ENCODE data around the gene SLC1A7.

Gene SLC1A7

DNA sequence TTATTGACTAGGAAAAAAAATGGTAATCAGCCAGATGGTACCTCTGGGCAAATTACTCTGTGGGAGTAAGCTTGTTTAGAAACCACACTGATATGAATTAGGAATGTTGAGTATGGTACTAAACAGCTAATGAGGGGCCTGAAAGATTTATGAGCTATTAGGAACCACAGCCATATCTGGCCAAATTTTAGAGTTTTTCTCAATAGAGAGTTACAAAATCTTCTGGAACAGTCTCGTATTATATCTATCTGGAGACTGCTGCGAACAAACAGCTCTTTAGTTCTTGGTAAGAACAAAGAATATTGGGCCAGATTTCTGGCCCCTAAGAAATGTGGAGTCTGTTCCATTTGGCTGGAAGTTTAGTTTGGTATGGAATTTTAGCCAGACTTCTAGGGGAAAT, 85.3 kb downstream of the SLC1A7 start:
- H3K79me2 ChIP-seq (ENCODE audit: insufficient read depth, low read length) = no peaks in the 10 kb centered on the region
- peaks cover 7% of the 10 kb centered on the region; the same call in 1 of the 2 replicates for H3K36me3 ChIP-seq (ENCODE audit: insufficient read depth, low read length)
- H3K9me3 ChIP-seq (ENCODE audit: insufficient read depth, low read depth, low read length) = no peaks in the 10 kb centered on the region
- no peaks in the 10 kb centered on the region for H3K4me1 ChIP-seq (ENCODE audit: insufficient read depth, low read length, poor library complexity, severe bottlenecking)
- no peaks in the 10 kb centered on the region for H3F3A ChIP-seq (ENCODE audit: low read depth)
- H3K4me2 ChIP-seq (ENCODE audit: low read depth, low read length, poor library complexity, severe bottlenecking) = no peak overlapping the region
- H3K4me3 ChIP-seq (ENCODE audit: low read length, poor library complexity, severe bottlenecking) = no peak overlapping the region
- no peaks in the 10 kb centered on the region for H4K20me1 ChIP-seq (ENCODE audit: insufficient read depth, low read length, poor library complexity, severe bottlenecking)
- TF ChIP-seq EZH2phosphoT487 (IDR thresholded peaks at IDR 0.05; ENCODE audit: borderline replicate concordance) = no peak
- TF ChIP-seq, protein P1, sequence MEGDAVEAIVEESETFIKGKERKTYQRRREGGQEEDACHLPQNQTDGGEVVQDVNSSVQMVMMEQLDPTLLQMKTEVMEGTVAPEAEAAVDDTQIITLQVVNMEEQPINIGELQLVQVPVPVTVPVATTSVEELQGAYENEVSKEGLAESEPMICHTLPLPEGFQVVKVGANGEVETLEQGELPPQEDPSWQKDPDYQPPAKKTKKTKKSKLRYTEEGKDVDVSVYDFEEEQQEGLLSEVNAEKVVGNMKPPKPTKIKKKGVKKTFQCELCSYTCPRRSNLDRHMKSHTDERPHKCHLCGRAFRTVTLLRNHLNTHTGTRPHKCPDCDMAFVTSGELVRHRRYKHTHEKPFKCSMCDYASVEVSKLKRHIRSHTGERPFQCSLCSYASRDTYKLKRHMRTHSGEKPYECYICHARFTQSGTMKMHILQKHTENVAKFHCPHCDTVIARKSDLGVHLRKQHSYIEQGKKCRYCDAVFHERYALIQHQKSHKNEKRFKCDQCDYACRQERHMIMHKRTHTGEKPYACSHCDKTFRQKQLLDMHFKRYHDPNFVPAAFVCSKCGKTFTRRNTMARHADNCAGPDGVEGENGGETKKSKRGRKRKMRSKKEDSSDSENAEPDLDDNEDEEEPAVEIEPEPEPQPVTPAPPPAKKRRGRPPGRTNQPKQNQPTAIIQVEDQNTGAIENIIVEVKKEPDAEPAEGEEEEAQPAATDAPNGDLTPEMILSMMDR (conservative IDR thresholded peaks at IDR 0.05; ENCODE audit: low read length) = no peak
- H3K27me3 ChIP-seq (ENCODE audit: insufficient read depth, low read length, poor library complexity, severe bottlenecking) = no peaks in the 10 kb centered on the region
- no peak overlapping the region for H3K9ac ChIP-seq (ENCODE audit: low read depth, low read length, poor library complexity, severe bottlenecking)
- H3K9me2 ChIP-seq (replicated peaks; ENCODE audit: low read depth, low read length) = no peaks in the 10 kb centered on the region
- no peak overlapping the region for H2AFZ ChIP-seq (ENCODE audit: low read length)

DNA sequence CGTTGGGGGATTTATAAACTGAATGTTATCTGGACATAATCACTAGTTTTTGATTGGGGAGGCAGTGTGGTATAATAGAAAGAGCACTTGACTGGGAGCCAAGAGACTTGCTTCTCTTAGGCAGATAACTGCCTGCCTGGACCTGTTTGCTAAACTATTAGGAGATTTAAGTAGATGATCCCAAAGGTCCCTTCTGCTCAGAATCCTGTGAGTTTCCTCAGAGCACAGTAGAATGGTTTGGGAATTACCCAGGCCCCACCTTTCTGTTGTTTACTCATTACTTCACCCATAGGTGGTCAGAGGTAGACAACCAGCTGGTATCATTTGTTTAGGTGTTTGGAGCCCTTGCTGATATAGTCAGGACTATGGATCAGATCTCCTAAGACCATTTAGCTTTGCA, 90.8 kb downstream of the SLC1A7 start:
- no peaks in the 10 kb centered on the region for H3F3A ChIP-seq (ENCODE audit: low read depth)
- H3K4me2 ChIP-seq (ENCODE audit: low read depth, low read length, poor library complexity, severe bottlenecking) = no peak overlapping the region
- H3K27me3 ChIP-seq (ENCODE audit: insufficient read depth, low read length, poor library complexity, severe bottlenecking) = no peaks in the 10 kb centered on the region
- no peak overlapping the region for H2AFZ ChIP-seq (ENCODE audit: low read length)
- H3K9ac ChIP-seq (ENCODE audit: low read depth, low read length, poor library complexity, severe bottlenecking) = no peak overlapping the region
- H3K4me1 ChIP-seq (ENCODE audit: insufficient read depth, low read length, poor library complexity, severe bottlenecking) = peaks cover 11% of the 10 kb centered on the region
- H3K4me3 ChIP-seq (ENCODE audit: low read length, poor library complexity, severe bottlenecking) = no peak overlapping the region
- no peak for TF ChIP-seq EZH2phosphoT487 (IDR thresholded peaks at IDR 0.05; ENCODE audit: borderline replicate concordance)
- TF ChIP-seq, protein P1 (conservative IDR thresholded peaks at IDR 0.05; ENCODE audit: low read length) = no peak
- H3K9me2 ChIP-seq (replicated peaks; ENCODE audit: low read depth, low read length) = no peaks in the 10 kb centered on the region
- H3K79me2 ChIP-seq (ENCODE audit: insufficient read depth, low read length) = no peaks in the 10 kb centered on the region
- peaks cover 48% of the 10 kb centered on the region; the same call in 1 of the 2 replicates for H3K36me3 ChIP-seq (ENCODE audit: insufficient read depth, low read length)
- no peaks in the 10 kb centered on the region for H3K9me3 ChIP-seq (ENCODE audit: insufficient read depth, low read depth, low read length)
- no peaks in the 10 kb centered on the region for H4K20me1 ChIP-seq (ENCODE audit: insufficient read depth, low read length, poor library complexity, severe bottlenecking)

DNA sequence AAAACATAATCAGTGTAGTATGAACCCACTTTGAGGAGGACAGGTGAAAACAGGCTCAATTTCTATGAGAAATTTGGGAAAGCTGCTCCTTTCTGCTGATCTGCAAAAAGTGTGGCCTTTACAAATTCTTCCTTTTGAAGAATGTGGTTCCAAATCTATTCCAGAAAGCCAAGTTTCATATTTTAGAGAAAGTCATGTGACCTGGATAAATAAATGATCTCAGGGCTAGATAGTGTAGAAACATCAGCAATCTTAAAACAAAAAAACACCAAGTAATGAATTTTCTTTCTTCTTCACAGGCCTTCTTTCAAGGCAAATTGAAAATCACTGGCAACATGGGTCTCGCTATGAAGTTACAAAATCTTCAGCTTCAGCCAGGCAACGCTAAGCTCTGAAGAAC, 92.1 kb downstream of the SLC1A7 start:
- H4K20me1 ChIP-seq (ENCODE audit: insufficient read depth, low read length, poor library complexity, severe bottlenecking) = no peaks in the 10 kb centered on the region
- H3K9me3 ChIP-seq (ENCODE audit: insufficient read depth, low read depth, low read length) = no peaks in the 10 kb centered on the region
- no peak for TF ChIP-seq EZH2phosphoT487 (IDR thresholded peaks at IDR 0.05; ENCODE audit: borderline replicate concordance)
- TF ChIP-seq, protein P1 (conservative IDR thresholded peaks at IDR 0.05; ENCODE audit: low read length) = no peak
- no peaks in the 10 kb centered on the region for H3F3A ChIP-seq (ENCODE audit: low read depth)
- peaks cover 48% of the 10 kb centered on the region; the same call in 1 of the 2 replicates for H3K36me3 ChIP-seq (ENCODE audit: insufficient read depth, low read length)
- peaks cover 11% of the 10 kb centered on the region for H3K4me1 ChIP-seq (ENCODE audit: insufficient read depth, low read length, poor library complexity, severe bottlenecking)
- no peak overlapping the region for H3K4me2 ChIP-seq (ENCODE audit: low read depth, low read length, poor library complexity, severe bottlenecking)
- H3K79me2 ChIP-seq (ENCODE audit: insufficient read depth, low read length) = no peaks in the 10 kb centered on the region
- H3K27me3 ChIP-seq (ENCODE audit: insufficient read depth, low read length, poor library complexity, severe bottlenecking) = no peaks in the 10 kb centered on the region
- no peaks in the 10 kb centered on the region for H3K9me2 ChIP-seq (replicated peaks; ENCODE audit: low read depth, low read length)
- H3K4me3 ChIP-seq (ENCODE audit: low read length, poor library complexity, severe bottlenecking) = no peak overlapping the region
- H2AFZ ChIP-seq (ENCODE audit: low read length) = no peak overlapping the region
- no peak overlapping the region for H3K9ac ChIP-seq (ENCODE audit: low read depth, low read length, poor library complexity, severe bottlenecking)
